Effector CD4-positive, alpha-beta T cell (primary cell): ENCODE results near the gene HS1BP3.

Source experiments
- DNase-seq: peaks from one replicate; pipeline ENCODE4 v3.0.0-alpha.2; 2020

The HS1BP3 gene

GRCh38 chr2:20596973-20597859 is 53.7 kb downstream of the HS1BP3 start:
- DNase-seq = no peak

GRCh38 chr2:20596193-20596972 is 54.5 kb downstream of the HS1BP3 start:
- no peak for DNase-seq

GRCh38 chr2:20595439-20596192 is 55.3 kb downstream of the HS1BP3 start:
- DNase-seq = no peak

DNA sequence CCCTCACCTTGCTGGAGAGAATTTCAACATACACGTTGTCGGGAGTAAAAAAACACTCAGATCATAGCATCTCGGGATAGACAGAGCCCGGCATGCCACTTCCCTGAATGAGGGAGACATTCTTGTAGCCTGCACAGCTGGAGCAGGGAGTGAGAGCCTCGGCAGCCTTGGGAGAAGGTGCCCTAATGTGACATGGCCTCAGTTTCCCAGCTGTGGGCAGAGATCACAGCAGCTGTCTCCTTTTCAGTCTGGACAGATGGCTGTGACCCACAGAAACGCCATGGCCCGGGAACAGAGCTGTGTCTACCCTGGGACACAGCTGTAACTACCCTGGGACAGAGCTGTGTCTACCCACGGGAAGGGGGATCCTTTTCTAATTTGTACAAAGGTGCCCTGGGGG is 55.9 kb downstream of the HS1BP3 start:
- no peak for DNase-seq

DNA sequence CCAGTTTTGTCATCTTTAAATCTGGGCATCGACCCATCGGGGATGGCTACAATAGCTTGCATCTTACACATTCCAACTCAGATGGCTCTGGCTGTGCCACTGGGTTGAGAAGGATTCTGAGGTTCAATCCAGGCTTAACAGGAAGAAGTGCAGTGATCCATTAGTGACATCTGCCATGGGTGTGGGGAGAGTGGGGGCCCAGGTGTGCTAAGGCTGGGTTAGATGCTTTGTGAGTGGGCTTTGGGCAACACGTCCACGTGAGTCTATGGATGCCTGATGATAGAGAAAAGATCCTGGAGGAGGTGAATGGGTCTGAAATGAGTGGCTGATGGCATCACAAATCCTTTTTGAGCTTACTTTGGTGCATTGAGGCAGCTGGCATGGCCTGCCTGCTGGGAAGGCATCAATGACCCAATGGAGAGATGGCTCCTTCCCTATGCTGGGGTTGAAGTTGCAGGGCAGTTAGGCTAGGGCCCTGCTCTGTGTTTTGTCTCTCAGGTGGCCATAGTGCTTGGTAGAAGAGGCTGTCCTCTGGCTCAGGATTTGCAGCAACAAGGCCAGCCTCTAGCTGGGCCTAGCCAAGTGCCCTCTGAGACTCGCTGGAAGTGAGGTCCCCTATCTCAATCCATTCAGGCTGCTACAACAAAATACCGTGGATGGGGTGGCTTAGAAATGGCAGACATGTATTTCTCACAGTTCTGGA is 56.7 kb downstream of the HS1BP3 start:
- no peak for DNase-seq

GRCh38 chr2:20593072-20594034 is 57.5 kb downstream of the HS1BP3 start:
- no peak for DNase-seq

GRCh38 chr2:20592106-20593071 is 58.5 kb downstream of the HS1BP3 start:
- DNase-seq = no peak

DNA sequence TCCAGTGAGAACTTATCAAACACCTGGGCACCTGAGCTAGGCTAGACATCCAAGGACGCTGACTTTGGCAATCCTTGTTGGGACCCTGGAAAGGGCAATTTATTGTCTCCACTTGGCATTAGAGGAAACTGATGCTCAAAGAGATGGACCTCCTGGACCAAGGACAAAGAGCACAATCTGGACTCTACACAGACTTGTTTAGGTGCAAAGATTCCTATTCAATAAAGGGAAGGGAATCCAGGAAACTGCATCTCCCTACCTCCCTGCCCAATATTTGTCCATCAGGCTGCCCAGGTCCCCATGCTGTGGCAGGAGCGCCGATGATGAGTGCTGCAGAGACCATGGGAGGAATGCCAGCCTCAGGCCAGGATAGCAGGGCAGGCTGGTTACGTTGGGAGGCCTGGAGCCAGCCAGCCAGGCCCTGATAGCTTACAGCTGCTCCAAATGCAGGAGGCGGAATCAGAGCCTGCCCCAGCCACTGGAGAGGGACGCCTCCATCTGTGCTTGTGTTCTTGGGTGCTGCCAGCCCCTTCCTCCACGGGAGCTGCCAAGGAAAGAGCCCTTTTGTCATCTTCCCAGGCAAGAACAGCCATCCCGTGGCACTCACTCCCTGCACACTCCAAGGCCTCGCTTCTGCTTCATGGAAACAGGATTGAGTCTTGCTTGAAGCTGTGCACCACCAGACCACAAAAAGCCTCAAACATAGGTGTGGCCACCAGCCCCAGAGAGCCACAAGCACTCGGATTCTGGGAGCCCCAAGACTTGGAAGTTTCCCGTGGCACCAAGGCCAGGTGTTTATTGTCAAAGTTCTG is 60.0 kb downstream of the HS1BP3 start:
- DNase-seq = no peak

DNA sequence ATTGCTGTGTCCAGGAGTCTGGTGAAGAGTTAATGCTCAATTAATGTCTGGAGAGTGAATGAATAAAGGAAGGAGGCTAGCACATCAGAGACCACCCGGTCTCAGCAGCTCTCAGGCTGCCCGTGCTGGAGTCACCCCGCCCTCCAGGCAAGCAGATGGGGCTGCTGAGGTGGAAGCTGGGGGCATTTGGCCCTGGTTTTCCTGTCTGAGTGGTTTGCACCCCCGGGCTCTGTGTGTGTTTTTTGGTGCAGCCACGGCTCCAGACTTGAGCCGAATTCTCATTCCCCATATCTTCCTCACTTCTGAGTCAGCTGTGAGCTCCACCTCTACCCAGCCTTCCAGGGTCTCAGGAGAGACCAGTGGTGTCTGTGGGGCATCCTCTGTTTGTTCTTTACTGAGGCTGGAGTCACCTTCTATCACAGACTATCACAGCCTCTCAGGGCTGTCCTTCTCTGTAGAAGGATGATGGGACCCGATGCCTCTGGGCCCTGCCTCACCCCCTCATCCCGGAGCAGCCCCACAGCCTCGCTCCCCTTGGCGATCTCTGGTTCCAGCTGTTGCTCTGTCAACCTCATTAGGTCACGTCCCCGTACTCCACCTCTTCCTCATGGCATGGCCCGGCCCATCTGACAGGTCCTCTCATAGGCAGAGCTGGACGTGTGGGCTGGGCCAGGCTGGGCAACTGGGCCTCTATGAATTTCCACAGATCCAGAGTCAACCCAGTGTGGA is 60.8 kb downstream of the HS1BP3 start:
- DNase-seq = no peak

- no peak for DNase-seq
Observed at GRCh38 chr2:20588918-20589871, 61.7 kb downstream of the HS1BP3 start.

DNA sequence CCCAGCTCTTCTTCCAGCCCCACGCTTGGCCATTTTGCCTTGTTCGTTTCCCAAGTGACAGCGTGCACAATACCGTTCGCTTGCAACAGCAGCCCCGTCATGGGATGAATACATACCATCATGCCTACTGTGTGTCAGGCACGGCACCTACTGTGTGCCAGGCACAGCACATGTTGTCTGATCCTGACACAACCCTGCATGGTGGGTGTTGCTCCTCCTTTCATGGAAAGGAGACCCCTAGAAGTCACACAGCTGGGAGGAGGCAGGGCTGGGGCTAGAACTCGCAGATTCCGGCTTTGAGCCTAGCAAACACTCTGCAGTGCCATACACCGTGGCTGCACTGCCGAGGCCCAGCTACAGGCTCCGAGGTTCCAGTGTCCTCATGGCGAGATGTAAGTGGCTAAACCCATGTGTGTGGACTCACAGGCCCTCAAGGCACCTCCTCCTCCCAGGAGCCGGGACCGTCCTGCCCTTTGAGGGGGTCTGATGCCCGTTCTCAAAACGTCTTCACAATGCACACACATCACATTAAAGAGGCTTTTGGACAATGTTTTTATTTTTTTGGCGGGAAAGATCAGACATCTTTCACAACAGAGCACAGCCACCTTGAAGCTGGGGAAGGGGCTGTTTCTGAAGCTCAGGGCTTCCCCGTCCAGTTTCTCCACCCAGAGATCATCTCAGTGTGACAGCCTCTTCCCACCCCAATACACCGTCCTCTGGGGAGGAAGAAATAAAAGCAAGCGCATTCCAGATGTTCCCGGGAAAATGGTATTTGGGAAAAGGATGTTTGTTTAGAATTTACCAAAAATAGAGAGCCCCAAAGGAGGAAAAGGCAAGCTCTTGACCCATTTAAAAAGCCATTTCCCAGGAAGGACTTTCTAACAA is 64.9 kb downstream of the HS1BP3 start:
- DNase-seq = no peak

GRCh38 chr2:20585359-20585709 is 65.6 kb downstream of the HS1BP3 start:
- no peak for DNase-seq

DNA sequence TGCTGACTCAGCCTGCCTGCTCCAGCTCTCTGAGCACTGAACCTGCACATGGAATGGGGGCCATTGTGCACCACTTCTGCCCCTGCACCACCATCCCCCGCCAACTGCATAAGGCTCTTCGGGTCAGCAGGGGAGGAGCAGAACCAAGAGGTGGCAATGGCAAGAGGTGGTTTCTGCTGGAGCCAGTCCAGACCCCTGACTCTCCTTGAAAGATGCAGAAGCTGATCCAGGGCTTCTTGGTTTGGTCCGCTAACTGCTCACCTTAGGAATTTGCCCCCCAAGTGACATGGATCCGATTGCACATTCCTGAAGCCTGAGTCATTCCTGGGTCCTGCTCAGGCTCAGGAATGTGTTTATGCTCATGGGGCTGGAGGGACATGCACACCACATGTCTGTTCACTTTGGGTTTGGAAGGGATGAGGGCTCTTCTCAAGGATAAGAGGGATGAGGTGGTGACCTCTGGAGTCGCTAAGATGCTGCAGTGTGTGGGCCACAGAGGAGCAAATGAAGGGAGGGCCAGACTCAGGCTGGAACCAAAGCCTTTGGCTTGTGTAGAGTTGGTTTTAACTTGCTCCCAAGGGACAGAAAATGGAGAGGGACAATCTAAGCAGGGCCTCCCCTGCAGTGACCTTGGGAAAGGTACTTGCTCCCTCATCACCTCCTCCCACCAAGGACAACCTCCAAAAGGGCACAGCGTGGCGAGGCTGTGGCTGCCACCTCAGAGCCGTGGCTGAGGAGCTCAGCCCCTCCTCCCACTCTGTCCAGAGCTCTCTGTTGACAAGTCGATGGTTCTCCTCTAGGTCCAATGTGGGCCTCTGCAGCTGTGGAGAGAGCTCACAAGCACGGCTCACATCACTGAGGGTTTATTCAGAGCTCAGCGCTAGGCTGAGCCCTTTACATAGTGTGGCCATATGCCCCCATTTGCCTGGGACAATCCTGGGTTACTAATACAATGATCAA is 66.2 kb downstream of the HS1BP3 start:
- no peak for DNase-seq

DNA sequence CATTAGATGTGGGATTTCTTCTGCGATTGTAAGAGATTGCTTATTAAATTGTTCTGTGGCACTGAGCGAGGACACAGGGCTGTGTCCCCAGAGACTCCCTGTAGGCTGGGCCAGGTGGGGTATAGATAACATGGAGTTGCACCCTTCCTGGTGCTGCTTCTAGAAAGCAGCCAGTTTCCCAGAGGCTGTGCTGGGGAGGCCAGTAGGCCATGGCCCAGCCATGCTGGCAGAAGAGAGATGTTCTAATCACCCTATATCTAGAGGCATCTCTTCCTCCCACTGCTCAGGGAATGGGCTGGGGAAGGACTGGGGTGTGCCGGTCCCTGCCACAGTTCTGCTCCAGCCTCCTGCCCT is 66.9 kb downstream of the HS1BP3 start:
- no peak for DNase-seq

DNA sequence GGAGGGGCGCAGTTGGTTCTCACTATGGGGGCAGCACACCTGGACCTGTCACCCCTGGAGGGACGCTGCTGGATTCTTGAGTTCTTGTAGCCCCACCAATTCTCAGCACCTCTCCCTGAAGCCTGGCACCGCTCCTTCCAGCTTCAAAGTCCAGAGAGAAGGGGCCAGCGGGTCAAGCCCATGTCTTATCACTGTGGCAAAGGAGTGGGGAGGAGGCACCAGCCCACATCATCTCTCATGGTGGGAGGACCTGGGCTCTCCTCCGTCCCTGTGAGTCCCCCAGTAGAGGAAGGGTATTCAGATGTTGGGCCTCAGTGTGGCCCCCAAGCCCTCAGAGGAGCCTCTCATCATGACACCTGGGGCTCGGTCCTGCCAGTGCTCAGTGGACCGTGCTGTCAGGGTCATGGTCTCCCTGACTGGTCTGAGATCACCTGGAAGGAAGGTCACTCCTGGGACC is 67.4 kb downstream of the HS1BP3 start:
- no peak for DNase-seq
